SKM-1 (cell line): Measurements from ENCODE around the gene TPD52L2.

Source experiments
- DNase-seq: peaks from one replicate; lab custom pipeline; 2025; ENCODE audit not compliant: unreplicated experiment; lab: John Stamatoyannopoulos, UW

TPD52L2 gene

GRCh38 chr20:63930971-63931553 lies 66.0 kb downstream of the TPD52L2 start:
- DNase-seq, result no peak

GRCh38 chr20:63931735-63932134 lies 66.7 kb downstream of the TPD52L2 start:
- no peak for DNase-seq

- DNase-seq, result no peak
Measured at GRCh38 chr20:63932606-63933160, 67.6 kb downstream of the TPD52L2 start.

- no peak for DNase-seq
Measured at GRCh38 chr20:63933646-63934045, 68.6 kb downstream of the TPD52L2 start.

GRCh38 chr20:63934271-63935068 lies 69.4 kb downstream of the TPD52L2 start:
- DNase-seq, result no peak

- DNase-seq, result no peak
Measured at GRCh38 chr20:63935447-63935846, 70.4 kb downstream of the TPD52L2 start.

GRCh38 chr20:63937596-63937995 lies 72.5 kb downstream of the TPD52L2 start:
- DNase-seq, result no peak

GRCh38 chr20:63939061-63939935 lies 74.2 kb downstream of the TPD52L2 start:
- DNase-seq, result no peak

GRCh38 chr20:63940071-63940471 lies 75.0 kb downstream of the TPD52L2 start:
- no peak for DNase-seq

- no peak for DNase-seq
Measured at GRCh38 chr20:63940472-63941266, 75.6 kb downstream of the TPD52L2 start.
